Measurements from ENCODE around the gene BTRC.

Gene BTRC

DNA sequence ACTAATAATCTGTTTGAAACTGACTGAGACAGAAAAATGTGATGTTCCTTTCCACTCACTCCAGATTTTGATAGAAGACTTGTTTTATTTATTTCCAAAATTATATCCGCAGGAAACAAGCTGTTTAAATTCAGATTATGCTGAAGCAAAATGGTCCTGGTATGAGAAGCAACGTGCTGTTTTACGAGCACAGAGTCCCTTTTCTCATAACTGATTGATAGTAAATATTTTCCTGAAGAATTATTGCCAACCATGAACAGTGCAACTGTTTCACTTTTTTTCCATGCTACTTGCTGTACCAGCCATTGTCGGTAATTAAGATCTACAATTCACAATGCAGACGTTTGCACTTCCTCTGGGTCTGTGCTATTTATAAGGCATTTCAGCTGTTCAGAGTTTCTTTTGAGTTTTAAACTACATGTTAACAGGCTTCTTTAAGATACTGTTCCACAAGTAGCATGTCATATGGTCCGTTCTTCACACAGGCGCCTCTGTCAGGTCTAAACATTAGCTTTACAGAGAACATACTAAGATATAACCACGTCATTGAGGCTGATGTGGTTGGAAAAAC is 130.3 kb downstream of the BTRC start:
- DNase-seq (ENCODE audit: low read depth in 2 of 2), result no peak

DNA sequence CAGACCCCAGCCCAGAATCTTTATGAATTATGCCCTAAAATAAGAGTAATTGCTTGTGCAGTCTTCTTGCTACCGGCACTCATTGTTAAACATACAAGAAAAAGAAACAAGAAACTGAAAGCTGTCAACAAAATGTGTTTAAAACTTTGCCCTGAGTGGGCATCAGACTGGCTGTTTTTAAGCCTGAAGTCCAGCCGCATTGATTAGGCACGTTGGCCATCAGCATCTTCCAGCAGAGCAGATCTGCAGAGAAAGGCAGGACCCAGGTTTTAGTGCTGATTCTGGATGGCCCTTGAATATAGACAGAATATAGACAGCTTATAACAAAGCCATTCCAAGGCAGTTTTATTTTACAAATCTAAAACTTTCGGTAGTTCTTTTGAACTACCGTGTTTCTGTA is 131.2 kb downstream of the BTRC start:
- DNase-seq (ENCODE audit: low read depth in 2 of 2), result no peak

DNA sequence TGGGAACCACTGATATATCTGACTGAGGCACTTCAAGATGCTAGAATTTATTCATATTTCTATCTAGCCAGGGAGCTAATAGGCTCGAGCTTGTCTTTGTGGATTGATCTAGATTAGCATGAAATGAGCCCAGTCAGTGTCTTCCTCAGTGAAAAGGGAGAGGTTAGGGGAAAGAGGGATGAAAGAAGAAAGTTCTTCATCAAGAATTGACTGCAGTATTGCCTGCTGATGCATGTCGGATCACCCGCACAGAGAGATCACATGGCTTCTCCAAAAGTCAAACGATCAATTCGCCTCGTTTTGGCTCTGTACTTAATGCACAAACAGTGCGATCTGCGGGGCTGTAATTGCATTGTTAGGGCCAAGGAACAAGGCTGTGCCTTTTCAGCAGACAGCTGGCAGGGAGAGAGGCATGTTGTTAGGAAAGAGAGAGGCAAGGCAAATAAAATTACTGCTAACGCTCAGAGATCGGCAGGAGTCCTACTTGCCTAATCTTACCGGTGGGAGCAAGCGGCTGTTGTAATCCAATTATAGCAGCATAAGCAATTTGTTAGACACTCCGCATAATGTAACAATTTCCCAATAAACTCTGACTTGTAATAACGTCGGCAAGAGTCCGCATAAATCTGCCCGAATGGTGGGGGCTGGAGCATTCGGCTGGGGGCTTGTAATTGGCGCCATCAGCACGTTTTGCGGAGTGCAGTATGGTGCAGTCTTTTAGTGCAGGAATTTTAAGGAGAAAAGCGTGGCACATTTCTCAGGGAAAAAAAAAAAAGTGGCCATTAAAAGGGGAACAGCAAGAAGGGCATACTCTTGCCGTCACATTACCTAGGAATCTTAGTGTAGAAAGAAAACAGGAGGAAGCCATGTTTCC is 132.0 kb downstream of the BTRC start:
- DNase-seq (ENCODE audit: low read depth in 2 of 2), result no peak

DNA sequence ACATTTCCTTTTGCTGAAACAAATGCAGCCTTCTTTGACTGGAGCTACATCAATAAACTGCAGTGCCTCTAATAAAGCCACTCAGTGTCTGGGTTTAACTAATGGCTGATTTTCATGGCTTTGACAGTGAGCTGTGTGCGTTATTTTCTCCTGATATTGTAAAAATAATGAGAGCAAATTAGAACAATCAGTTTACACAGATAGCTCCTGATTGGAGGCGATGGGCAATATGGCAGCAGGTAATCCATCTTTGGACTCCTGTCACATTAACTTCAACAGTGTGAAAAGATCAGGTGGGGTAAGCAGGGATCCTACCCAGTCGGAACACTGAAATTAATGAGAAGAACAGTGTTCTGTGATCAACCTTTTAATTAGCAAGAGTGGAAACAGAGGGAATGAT is 133.4 kb downstream of the BTRC start:
- DNase-seq (ENCODE audit: low read depth in 2 of 2), result no peak

DNA sequence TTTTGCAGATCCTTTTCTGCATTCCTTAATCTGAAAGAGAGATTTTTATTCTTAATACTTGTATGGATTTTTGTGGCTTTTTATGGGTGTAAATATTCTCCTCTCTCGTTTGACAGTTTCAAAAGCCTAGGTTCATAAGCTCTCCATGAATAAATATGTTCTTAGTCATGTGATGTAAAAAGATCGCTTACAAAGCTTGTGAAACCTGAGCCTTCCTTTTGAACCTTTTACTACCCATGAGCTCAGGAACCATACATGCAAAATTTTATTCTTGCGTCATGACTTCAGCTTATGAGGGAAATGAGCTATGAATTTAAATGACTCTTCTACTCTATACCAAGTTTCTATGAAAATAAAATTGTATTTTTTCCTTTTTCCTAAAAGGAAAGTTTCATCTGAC is 135.4 kb downstream of the BTRC start:
- no peak for DNase-seq (ENCODE audit: low read depth in 2 of 2)

DNA sequence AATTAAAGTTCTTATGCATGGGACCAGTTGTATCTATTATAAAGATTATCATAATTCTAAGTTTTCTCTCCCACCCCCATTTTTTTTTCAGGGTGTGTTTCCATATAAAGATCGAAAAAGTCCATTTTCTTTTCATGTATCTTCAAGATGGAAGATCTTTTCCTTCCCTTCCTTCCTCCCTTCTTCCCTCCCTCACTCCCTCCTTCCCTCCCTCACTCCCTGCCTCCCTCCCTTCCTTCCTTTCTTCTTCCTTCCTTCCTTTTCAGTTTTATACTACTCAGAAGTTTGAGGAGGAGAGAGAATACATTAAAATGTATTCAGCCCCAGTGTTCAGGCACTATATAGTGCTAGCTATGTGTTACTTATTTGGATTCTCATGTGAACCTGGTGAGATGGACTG is 136.1 kb downstream of the BTRC start:
- DNase-seq (ENCODE audit: low read depth in 2 of 2), result no peak

DNA sequence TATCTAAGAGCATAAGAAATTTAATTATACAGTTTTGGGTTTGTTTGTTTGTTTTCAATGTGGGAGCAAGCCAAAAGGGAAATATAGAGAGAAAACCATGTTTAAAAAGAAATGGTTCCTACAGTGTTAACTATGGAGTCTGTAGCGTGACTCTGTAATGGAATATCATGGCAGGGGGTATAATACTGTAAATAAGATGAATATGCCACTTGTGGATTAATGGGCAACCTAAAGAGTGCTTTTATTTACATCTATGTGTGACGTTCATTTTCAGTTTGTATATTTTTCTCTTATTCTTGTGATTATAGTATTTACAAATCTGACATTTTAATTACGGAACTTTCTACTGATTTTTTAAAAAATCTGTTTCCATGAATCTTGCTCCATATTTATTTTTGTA is 138.2 kb downstream of the BTRC start:
- DNase-seq (ENCODE audit: low read depth in 2 of 2), result no peak

DNA sequence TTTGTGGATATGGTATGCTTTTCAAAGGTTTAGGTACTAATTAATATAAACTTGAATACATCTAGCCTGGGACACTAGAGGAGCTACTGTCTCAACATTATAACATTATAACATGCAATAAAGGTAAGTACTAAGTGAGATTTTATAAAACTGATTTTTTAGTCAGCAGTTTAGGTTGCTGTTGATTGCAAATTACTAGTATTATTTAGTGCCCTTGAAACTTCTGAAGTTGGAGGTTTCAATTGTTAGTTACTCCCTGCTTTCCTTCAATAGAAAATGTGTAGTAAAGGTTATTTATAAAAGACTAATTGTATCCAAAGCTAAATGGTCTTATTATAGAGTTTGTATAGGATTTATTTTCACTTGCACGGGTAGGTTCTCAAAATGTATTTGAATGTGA is 138.8 kb downstream of the BTRC start:
- DNase-seq (ENCODE audit: low read depth in 2 of 2), result no peak

DNA sequence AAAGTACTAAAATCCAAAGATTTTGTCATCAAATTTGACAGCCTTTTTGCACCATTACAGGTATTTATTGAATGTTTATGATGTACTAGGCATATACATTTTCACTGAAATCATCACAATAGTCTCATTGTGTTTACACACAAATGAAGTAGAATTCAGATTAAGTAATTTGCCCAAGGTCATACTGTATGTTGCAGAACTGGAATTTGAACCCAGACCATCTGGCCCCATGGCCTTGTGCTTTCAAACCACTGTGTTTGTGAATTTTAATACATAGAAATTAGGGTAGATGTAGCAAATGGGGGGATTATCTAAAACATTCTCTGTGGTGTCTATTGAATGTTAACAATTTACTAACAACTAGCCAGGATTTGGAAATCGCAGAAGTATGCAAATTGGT is 139.3 kb downstream of the BTRC start:
- no peak for DNase-seq (ENCODE audit: low read depth in 2 of 2)

DNA sequence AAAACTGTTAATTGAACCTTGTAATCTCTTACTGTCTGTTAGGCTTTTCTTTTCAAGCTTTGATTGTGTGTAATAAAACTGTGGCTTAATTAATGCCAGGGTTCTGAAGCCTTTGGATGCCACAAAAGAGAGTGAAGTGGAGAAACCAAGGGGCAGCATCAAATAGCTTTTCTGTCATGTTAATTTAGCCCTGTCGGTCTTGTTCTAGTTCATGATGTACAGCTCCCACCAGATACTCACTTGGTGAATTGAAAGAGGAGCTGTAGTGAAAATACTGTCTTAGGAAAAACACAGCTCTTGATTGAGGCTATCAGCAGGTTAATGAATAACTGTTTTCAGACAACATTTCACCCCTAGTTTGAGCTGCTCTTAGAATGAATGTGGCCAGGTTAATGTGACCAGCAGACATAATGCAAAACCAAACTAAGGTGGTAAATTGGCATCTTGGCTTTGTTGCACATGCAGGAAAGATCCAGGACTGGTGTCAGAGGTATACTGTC is 139.9 kb downstream of the BTRC start:
- DNase-seq (ENCODE audit: low read depth in 2 of 2), result no peak

DNA sequence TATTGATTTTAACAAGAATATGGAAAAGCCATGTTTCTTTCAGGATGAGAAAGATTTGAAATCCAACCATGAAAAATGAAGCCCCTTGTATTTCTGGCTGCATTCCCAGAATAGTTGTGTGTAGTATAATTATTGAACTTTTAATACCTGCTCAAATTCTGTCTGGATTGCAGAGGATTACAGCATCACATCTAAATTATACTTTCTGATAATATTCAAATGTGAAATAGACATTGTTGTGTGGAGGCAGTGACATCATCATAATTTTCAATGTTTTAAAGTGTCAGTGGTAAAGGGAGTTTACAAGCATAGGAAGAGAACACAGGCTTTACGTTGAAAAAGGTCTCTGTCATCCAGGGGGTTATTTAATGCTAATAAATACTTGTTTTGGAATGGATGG is 140.7 kb downstream of the BTRC start:
- DNase-seq (ENCODE audit: low read depth in 2 of 2), result no peak

DNA sequence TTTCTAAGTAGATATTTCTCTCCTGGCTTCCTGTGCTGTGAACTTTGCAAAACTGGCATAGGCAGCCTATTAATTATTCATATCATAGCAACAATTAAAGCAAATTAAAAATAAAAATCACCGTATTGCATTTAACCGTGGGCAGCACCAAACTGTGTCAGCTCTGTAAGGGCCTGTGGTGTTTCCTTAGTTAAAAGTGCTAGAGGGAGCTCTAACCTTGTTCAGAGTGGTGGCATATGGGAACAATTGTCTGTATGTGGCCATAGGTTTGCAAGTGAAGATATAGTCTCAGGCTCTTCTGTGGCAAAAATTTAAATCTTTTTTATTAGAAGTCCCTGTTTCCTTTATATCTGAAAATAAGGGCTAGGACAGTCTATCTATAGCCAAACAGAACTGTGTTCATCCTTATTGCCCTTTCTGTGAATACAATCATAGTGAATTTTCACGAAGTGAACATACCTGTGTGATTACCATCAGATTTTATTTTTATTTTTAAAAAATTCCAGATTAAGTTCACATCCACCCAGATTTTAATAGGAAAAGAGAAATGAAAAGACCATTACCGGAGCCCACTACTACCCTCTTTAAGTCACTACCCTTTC is 141.5 kb downstream of the BTRC start:
- DNase-seq (ENCODE audit: low read depth in 2 of 2), result no peak

DNA sequence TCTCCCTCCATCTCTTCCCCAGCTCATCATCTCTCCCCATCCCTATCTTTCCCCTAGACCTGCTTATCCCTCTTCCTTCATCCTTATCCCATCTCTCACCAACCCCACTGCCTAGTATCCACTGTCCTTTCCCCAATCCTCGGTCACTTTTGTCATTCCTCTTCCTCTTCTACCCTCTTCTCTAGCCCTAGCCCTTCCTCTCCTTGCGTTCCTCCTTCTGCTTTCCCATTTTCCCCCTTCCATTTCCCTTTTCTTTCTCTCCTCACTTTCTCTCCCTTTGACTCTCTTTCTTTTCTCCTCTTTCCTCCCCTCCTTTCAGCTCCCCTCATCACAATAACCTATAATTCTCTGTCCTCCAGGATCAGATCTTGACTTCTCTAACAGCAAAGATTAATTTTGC is 150.5 kb downstream of the BTRC start:
- DNase-seq (ENCODE audit: low read depth in 2 of 2), result no peak

DNA sequence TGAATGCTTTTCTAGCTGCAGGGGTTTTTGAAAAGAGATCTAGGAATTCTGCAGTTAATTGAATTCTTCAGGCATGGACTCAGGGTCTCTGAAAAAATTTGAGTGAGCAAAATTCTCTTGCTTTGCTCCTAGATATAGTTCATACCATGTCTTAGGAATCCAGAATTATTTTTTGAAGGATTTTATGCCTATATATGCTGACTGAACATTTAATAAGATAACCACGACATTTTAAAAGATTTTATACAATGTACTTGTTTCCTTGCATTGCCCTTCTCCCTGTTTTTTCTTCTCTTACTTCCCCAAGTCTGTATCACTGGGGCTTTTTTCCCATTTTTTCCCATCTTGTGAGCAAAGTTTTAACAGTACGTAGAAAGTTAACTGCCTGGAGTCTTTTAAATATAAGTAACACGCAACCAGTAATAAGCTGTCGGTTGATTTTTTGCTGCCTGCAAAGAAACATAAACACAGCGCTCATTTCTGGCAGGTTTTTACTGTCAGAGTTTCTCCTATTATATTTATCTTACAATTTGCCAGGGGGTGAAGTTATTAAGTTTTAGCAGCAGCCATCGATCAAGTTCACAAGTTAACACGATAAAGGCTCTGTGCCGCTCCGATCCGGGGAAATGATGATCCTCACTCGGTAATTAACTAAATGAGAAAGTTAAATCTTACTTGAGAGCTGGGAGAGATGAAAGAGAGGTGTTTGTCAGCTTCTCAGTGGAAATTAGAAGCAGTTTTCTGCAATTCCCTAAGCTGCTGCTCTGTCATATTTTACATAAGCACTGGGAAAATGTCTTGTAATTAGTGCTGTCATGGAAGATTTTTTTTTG is 153.1 kb downstream of the BTRC start:
- DNase-seq (ENCODE audit: low read depth in 2 of 2), result no peak

DNA sequence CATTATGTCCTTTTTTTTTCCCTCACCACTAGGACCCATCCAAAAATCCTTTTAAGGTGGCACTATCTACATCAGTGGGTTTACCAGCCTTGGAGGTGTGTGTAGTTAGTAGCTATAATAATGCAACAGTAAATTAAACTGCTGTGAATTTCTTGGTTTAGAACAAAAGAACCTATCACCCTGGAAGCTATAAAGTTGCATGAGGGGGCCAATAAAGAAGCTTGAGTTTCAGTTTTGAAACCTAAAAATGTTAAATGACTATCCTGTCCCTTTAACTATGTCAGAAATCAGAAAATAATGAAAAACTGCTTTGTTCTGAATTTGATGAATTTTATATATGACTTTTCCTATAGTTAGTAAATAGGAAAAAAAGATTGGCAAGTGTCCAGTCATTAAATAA is 153.9 kb downstream of the BTRC start:
- no peak for DNase-seq (ENCODE audit: low read depth in 2 of 2)

DNA sequence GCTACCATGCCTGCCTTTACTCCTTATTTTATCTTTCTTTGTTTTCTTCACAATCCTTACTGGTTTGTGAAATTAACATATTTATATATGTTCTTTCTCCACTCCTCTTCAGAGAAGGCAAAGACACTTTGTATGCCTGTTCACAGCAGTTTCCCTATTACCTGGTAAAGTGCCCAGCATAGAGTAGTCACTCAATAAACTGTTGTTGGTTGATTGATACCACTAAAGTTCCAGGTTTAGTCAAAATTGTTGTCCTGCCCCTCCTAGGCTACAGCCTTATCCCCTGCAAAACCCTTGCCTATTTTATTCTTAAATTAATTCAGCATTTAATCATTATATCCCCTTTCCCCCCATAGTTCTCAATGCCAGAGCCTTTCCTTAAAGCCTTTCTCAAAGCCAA is 158.0 kb downstream of the BTRC start:
- DNase-seq (ENCODE audit: low read depth in 2 of 2), result no peak

DNA sequence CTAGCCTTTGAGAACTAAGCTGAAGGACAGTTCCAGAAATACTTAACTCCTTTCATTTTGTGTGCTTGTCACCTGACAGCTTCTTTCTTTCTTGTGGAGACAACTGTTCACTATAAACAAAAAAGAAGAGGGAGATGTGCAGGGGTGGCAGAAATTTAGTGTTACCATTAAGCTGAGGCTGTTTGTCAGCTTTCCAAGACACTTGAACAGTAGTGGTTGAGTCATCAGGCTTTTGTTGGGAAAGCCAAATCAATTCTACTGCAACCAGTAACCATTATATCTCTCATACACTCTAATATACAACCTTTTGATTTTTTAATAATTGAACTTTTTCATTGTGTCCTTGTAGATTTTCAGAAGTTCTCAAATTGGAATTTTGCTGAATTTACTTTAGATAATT is 158.8 kb downstream of the BTRC start:
- DNase-seq (ENCODE audit: low read depth in 2 of 2), result no peak

DNA sequence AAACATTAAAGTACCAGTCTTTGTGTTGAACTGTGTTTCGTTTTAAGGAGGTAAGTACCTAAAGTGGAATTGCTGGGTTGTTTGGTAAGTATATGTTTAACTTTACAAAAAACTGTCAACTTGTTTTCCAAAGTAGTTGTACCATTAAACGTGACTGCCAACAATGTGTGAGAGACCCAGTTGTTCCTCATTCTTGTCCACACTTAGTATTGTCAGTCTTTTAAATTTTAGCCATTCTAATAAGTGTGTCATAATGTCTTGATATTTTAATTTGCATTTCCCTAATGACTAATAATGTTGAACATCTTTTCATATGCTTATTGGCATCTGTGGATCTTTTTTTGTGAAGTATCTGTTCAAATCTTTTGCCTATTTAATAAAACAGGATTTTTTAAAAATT is 159.8 kb downstream of the BTRC start:
- no peak for DNase-seq (ENCODE audit: low read depth in 2 of 2)

DNA sequence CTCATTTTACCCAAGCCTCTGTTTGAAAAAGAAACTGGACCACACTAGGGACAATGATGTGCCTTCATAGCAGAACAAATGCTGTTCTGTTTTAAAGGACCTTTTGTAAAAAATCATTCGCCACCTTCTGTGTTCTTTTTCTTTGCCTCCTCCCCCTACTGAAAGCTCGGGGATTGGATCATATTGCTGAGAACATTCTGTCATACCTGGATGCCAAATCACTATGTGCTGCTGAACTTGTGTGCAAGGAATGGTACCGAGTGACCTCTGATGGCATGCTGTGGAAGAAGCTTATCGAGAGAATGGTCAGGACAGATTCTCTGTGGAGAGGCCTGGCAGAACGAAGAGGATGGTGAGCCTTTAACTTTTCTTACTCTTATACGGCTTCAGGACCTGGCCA is 171.9 kb downstream of the BTRC start:
- DNase-seq (ENCODE audit: low read depth in 2 of 2), result no peak

DNA sequence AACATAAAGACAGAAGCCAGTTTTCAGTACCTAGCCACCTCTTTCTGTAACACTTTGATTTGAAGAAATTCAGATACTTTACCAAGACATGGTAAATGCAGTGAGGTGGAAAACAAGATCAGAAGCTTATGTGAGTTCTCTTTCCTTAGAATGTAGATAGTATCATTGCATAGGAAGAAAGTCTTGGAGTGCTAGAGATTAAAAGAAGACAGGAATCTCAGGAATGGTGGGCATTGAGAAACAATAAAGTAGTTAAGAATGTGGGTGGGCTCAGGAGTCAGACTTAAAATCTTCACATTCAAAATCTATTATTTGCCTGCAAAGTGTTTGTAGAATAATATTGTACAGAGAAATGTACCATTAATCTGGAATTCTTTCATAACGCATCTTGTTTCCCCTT is 175.2 kb downstream of the BTRC start:
- DNase-seq (ENCODE audit: low read depth in 2 of 2), result no peak

DNA sequence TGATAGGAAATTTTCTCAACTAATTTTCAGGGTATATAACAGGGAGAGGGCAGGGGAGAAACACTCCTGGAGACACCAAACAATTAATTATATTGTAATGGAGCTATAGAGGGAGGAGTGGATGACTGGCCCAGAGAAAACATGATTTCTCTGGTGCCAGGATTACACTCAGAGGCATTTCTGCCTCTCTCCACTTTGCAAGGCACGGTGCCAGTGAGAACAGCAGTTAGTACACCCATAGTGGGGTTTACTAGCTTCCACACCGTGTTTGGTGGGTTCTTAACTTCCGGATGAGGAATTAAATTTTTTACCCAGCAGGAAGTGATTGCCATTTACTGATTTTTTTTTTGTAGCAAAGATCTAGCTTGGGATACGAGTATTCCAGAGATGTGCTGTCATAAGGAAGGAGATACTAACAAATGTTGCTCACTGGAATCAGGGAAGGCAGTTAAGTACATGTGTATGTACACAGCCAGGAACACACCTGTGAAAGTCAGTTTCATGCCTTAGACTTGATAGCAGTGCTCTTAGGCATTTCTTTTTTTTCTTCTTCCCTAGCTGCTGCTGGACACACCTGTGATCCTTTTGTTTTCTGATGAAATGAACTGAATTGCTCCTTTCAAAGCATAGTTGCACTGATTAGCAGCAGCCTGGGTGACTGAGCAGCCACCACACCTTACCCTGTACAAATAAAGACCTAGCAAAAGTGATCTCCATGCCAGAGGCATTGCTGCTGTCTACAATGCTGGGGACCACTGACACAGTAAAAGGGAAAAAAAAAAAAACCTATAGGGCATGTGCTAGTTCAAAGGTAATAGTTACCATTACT is 176.0 kb downstream of the BTRC start:
- no peak for DNase-seq (ENCODE audit: low read depth in 2 of 2)

Measured in stimulated activated CD8-positive, alpha-beta memory T cell treated with anti-CD3 and anti-CD28 coated beads, Interleukin-2, amount 100 ng/mL, for 1 hour (primary cell).